GM23248 (cell line): ENCODE measurements around the gene ERFL. TPM values are rescaled to one million over a fixed set of nuclear protein-coding genes. Genes with fewer than 3 reads are reported as not detected.

ENCODE experiments used
- DNase-seq: peaks from one replicate; pipeline ENCODE4 v3.0.0-alpha.2; 2015
- H2AFZ ChIP-seq: fragments of 200-600 bp; sonication (generic); 2 replicates; pipeline ENCODE4 v1.6.1; 2016; ENCODE audit warnings: antibody characterized with exemption
- H3F3A ChIP-seq: fragments of 200-600 bp; sonication (generic); 2 replicates; pipeline ENCODE4 v1.6.1; 2016; ENCODE audit warnings: mild to moderate bottlenecking, antibody characterized with exemption, mixed run types; ENCODE audit not compliant: insufficient read depth
- H3K27ac ChIP-seq: fragments of 200-600 bp; sonication (generic); 2 replicates; pipeline ENCODE4 v1.5.1; 2016; ENCODE audit warnings: mild to moderate bottlenecking
- H3K27me3 ChIP-seq: fragments of 200-600 bp; sonication (generic); replicated peaks from 2 replicates; pipeline ENCODE4 v1.6.1; 2016; ENCODE audit warnings: mild to moderate bottlenecking; ENCODE audit not compliant: insufficient read depth
- H3K36me3 ChIP-seq: fragments of 200-600 bp; sonication (generic); 2 replicates; pipeline ENCODE4 v1.6.1; 2016; ENCODE audit warnings: low read depth, mild to moderate bottlenecking
- H3K4me1 ChIP-seq: fragments of 200-600 bp; sonication (generic); 2 replicates; pipeline ENCODE4 v1.6.1; 2016; ENCODE audit warnings: mild to moderate bottlenecking; ENCODE audit not compliant: insufficient read depth
- H3K4me2 ChIP-seq: fragments of 200-600 bp; sonication (generic); one replicate; pipeline ENCODE4 v1.6.1; 2016; ENCODE audit warnings: mild to moderate bottlenecking; ENCODE audit not compliant: unreplicated experiment
- H3K4me3 ChIP-seq: fragments of 200-600 bp; sonication (generic); 2 replicates; pipeline ENCODE4 v1.5.1; 2016; ENCODE audit warnings: mild to moderate bottlenecking
- H3K79me2 ChIP-seq: fragments of 200-600 bp; sonication (generic); 2 replicates; pipeline ENCODE4 v1.6.1; 2016; ENCODE audit warnings: mild to moderate bottlenecking; ENCODE audit not compliant: insufficient read depth
- H3K9ac ChIP-seq: fragments of 200-600 bp; sonication (generic); 2 replicates; pipeline ENCODE4 v1.6.1; 2016; ENCODE audit warnings: mild to moderate bottlenecking
- H3K9me2 ChIP-seq: fragments of 200-600 bp; sonication (generic); 2 replicates; pipeline ENCODE4 v1.6.1; 2016; ENCODE audit warnings: mixed run types, mild to moderate bottlenecking, moderate library complexity; ENCODE audit not compliant: insufficient read depth
- H3K9me3 ChIP-seq: fragments of 200-600 bp; sonication (generic); one replicate; pipeline ENCODE4 v1.6.1; 2017; ENCODE audit warnings: low read depth
- H4K20me1 ChIP-seq: fragments of 200-600 bp; sonication (generic); 2 replicates; pipeline ENCODE4 v1.6.0; 2016; ENCODE audit not compliant: insufficient read depth
- EZH2 ChIP-seq: fragments of 200-600 bp; sonication (generic); IDR thresholded peaks from 2 replicates; pipeline ENCODE4 v1.6.1; 2018; ENCODE audit warnings: antibody characterized with exemption, mild to moderate bottlenecking; ENCODE audit not compliant: insufficient read depth, poor library complexity, severe bottlenecking
- EZH2phosphoT487 ChIP-seq: fragments of 200-600 bp; sonication (generic); IDR thresholded peaks from 2 replicates; pipeline ENCODE4 v1.6.1; 2018; ENCODE audit warnings: antibody characterized with exemption, moderate library complexity, mild to moderate bottlenecking, low read depth; ENCODE audit not compliant: insufficient read depth
- WGBS, 2 experiments: methylation state at CpG; one replicate each; pipeline ENCODE4 v1.1.6; 2015 to 2017; ENCODE audit warnings: low lambda C conversion rate in 2 of 2, low coverage in 1 of 2; ENCODE audit errors: missing lambda C conversion rate in 2 of 2; 5-methylcytosine and 5-hydroxymethylcytosine counted together
- in situ Hi-C: fragments of 300-500 bp; cut with MboI; formaldehyde crosslinking; loops from 2 replicates; pipeline ENCODE4 v1.15.0; 2020
- polyA plus RNA-seq: library from polyadenylated mRNA; unstranded; fragments of >200 nt; fragmentation: Nextera tagmentation; extraction: Ambion mirVana; gene quantifications from 2 replicates; pipeline ENCODE4 v1.2.1, GENCODE V29; 2016
- total RNA-seq: library from RNA; depleted of rRNA; stranded (reverse); fragments of >200 nt; shearing (Covaris generic); gene quantifications from 2 replicates; pipeline ENCODE4 v1.2.3, GENCODE V29; 2014

Gene ERFL
- total and polyA plus RNA-seq, 2 experiments from 2014 or later, result not detected

DNA sequence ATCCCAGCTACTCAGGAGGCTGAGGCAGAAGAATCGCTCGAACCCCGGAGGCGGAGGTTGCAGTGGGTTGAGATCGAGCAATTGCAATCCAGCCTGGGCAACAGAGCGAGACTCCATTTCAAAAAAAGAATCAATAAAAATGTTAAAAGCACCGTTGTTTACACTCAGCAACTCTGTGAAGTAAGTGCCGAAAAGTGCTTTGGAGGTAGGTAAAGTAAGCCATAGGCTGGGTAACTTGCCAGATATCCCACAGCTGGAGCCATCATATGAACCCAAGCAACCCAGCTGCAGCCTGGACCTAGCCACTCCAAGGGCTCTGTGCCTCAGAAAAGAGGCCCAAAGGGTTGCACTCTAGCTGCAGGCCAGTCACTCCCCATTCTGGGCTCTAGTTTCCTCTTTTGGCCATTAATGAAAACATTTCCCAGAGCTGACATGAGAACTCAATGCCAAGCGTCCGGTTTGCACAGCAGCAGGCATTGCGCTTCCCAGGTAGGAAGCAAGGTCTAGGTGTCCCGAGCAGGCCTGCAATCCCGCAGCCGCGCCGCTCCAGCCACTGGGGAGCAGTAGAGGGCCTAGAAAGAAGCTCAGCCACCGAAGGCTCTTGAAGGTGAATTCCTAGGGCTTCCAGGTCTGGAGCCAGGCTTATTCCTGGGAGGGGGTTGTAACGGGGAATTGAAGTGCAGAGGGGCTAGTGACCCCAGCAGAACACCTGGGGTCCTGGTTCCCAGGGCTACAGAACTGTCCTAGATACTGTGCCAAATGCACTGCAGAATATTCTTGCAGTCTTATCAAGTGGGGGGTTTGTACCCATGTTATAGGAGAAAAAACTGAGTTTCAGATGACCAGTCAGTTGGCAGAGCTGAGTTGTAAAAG lies 55.2 kb downstream of the ERFL start:
- H3K36me3 ChIP-seq, result peaks cover 29% of the 10 kb centered on the region; the same call in 1 of the 2 replicates
- no peak for TF ChIP-seq EZH2phosphoT487
- TF ChIP-seq EZH2, result no peak
- 50 to 52% methylated on average over 18 of the region's 18 CpGs for WGBS, 2 experiments
- H3K27me3 ChIP-seq, result no peaks in the 10 kb centered on the region
- DNase-seq, result peak; percentile 71
- H4K20me1 ChIP-seq, result peaks cover 13% of the 10 kb centered on the region; the same call in 1 of the 2 replicates
- H3K9me3 ChIP-seq, result no peaks in the 10 kb centered on the region
- H3K4me2 ChIP-seq, result no peak overlapping the region
- H3K27ac ChIP-seq, result no peak overlapping the region
- peaks cover 57% of the 10 kb centered on the region for H3F3A ChIP-seq
- no peaks in the 10 kb centered on the region for H3K9me2 ChIP-seq
- H3K4me1 ChIP-seq, result no peaks in the 10 kb centered on the region
- H3K4me3 ChIP-seq, result no peak overlapping the region
- no peak overlapping the region for H2AFZ ChIP-seq
- H3K9ac ChIP-seq, result no peak overlapping the region
- H3K79me2 ChIP-seq, result peaks cover 7% of the 10 kb centered on the region
- in situ Hi-C loops, result no loop called here

DNA sequence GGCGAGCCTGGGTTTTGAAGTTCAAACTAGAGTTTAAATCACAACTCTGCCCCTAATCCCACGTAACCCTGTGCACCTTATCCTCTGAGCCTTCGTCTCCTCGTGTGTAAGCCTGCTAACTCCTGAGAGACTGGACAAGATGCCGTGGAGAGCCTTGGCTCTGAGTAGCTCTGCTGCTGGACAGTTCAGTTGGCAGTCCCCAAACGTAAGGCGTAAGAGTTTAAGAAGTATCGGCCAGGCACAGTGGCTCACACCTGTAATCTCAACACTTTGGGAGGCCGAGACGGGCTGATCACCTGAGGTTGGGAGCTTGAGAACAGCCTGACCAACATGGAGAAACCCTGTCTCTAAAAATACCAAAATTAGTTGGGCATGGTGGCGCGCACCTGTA lies 55.9 kb downstream of the ERFL start:
- Histone ChIP-seq H3K4me3 (no peak overlapping the region), H2AFZ (no peak overlapping the region), H3K9ac (no peak overlapping the region), H3K27me3 (no peaks in the 10 kb centered on the region), H3F3A (peaks cover 64% of the 10 kb centered on the region), H3K9me3 (no peaks in the 10 kb centered on the region), H4K20me1 (peaks cover 13% of the 10 kb centered on the region; the same call in 1 of the 2 replicates), H3K4me1 (no peaks in the 10 kb centered on the region), H3K36me3 (peaks cover 35% of the 10 kb centered on the region; the same call in 1 of the 2 replicates), H3K79me2 (peaks cover 13% of the 10 kb centered on the region), H3K27ac (no peak overlapping the region), H3K4me2 (no peak overlapping the region), H3K9me2 (no peaks in the 10 kb centered on the region)
- no peak for DNase-seq
- TF ChIP-seq EZH2phosphoT487, result no peak
- TF ChIP-seq EZH2, result no peak
- in situ Hi-C loops, result no loop called here
- 89 to 90% methylated on average over 12 of the region's 12 CpGs for WGBS, 2 experiments

DNA sequence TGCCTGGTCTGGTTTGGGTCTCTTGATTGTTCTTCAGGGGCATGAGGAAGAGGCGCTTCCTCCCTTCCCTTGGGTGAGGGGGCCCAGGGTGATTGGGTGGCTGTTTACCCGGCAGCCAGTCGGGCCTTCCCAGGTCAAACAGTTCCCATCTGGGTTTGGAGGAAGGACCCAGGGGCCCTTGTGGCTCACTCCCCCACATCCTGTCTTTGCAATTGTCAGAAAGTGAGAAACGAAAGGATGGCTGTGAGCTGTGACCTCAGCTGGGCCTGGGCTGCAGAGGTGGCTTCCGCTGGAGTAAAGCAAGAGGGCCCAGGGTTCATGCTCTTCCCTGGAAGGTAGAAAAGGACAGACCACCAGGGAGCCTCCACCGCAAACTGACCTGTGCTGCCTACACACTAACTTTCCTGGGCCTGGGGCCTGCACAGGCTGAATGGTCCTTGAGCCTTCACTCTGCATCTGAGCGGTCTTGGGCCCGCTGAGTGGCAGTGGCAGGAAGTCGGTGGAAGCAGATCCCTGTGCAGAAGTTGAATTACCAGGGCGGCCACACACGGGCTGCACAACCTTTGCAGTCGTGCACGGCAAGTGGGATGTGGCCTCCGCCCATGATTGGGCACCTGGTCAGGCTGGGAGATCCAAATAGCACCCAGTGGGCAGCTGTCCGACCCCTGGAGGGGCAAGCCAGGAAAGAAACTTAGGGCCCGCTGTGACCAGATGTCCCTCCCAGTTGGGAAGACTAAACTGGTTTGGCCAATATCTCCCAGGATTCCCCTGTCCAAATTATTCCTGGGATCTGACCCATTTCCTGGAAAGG lies 56.5 kb downstream of the ERFL start:
- in situ Hi-C loops, result no loop called here
- no peak overlapping the region for H2AFZ ChIP-seq
- H4K20me1 ChIP-seq, result peaks cover 13% of the 10 kb centered on the region; the same call in 1 of the 2 replicates
- H3K4me1 ChIP-seq, result no peaks in the 10 kb centered on the region
- H3F3A ChIP-seq, result peaks cover 70% of the 10 kb centered on the region
- no peaks in the 10 kb centered on the region for H3K9me2 ChIP-seq
- peaks cover 41% of the 10 kb centered on the region; the same call in 1 of the 2 replicates for H3K36me3 ChIP-seq
- 80 to 81% methylated on average over 16 of the region's 16 CpGs for WGBS, 2 experiments
- no peak for DNase-seq
- no peak overlapping the region for H3K27ac ChIP-seq
- H3K27me3 ChIP-seq, result no peaks in the 10 kb centered on the region
- H3K4me2 ChIP-seq, result no peak overlapping the region
- no peaks in the 10 kb centered on the region for H3K9me3 ChIP-seq
- no peak overlapping the region for H3K4me3 ChIP-seq
- peaks cover 19% of the 10 kb centered on the region for H3K79me2 ChIP-seq
- TF ChIP-seq EZH2phosphoT487 (no peak), EZH2 (no peak)
- no peak overlapping the region for H3K9ac ChIP-seq

DNA sequence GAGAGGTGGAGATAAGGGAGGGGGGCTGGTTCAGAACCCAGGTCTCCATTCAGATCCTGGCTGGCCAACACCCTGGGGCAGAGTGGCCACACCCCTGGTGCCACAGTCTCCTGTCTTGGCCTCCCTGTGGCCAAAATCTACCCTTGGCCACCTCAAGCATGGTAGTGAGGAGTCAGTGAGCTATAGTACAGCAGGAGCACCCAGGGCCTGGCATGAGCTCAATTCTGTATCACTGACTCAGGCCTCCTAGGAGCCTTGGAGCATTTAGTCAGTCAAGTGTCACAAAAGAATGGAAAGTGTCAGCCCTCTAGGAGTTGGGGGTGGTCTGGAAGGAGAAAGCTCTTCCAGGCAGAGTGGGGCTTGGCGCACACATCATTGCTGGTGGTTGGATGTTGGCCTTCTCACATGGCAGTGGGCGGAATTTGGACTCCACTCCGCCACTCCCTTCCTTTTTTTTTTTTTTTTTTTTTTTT lies 57.8 kb downstream of the ERFL start:
- Histone ChIP-seq H3K27ac (peak overlapping the region; percentile 19; the same call in 1 of the 2 replicates), H3K9me2 (no peaks in the 10 kb centered on the region), H3K4me2 (no peak overlapping the region), H3K4me3 (no peak overlapping the region), H3K79me2 (peaks cover 33% of the 10 kb centered on the region), H3K9ac (no peak overlapping the region), H3K9me3 (no peaks in the 10 kb centered on the region), H4K20me1 (peaks cover 13% of the 10 kb centered on the region; the same call in 1 of the 2 replicates), H3K4me1 (no peaks in the 10 kb centered on the region), H3K36me3 (peaks cover 45% of the 10 kb centered on the region), H3K27me3 (no peaks in the 10 kb centered on the region), H3F3A (peaks cover 80% of the 10 kb centered on the region), H2AFZ (no peak overlapping the region)
- DNase-seq, result peak; percentile 79
- no peak for TF ChIP-seq EZH2phosphoT487
- TF ChIP-seq EZH2, result no peak
- 57 to 75% methylated on average over 3 of the region's 3 CpGs for WGBS, 2 experiments
- in situ Hi-C loops, result no loop called here
